Fibroblast of peridontal ligament (primary cell): ENCODE results near the gene TXK.
"Not testable (repeated sequence)": the region's sequence is repeated elsewhere in the genome, so short reads cannot be mapped to it uniquely, and the experiment has no call there.

Experiments
- DNase-seq: peaks from one replicate; pipeline ENCODE4 v3.0.0-alpha.2; 2010; ENCODE audit errors: extremely low read depth

Gene TXK

GRCh38 chr4:48134081-48134480 lies at the start of gene TXK:
TSS of gene TXK (minus strand) at chr4:48134250. CDS start at chr4:48134170, 80 bp downstream.
- no peak for DNase-seq

- no peak for DNase-seq
Observed at GRCh38 chr4:48180234-48180633, 46.2 kb upstream of the TXK start.

GRCh38 chr4:48178931-48179330 lies 44.9 kb upstream of the TXK start:
- no peak for DNase-seq

- no peak for DNase-seq
Observed at GRCh38 chr4:48175806-48176205, 41.8 kb upstream of the TXK start.

- no peak for DNase-seq
Observed at GRCh38 chr4:48175328-48175727, 41.3 kb upstream of the TXK start.

GRCh38 chr4:48173056-48173991 lies 39.3 kb upstream of the TXK start:
- DNase-seq, result peak; percentile 80

- DNase-seq, result no peak
Observed at GRCh38 chr4:48172651-48173050, 38.6 kb upstream of the TXK start.

- DNase-seq, result no peak
Observed at GRCh38 chr4:48169636-48170035, 35.6 kb upstream of the TXK start.

GRCh38 chr4:48167538-48168263 lies 33.7 kb upstream of the TXK start:
- no peak for DNase-seq

- DNase-seq, result not testable (repeated sequence)
Observed at GRCh38 chr4:48164561-48164960, 30.5 kb upstream of the TXK start.

- DNase-seq, result no peak
Observed at GRCh38 chr4:48163746-48164145, 29.7 kb upstream of the TXK start.

GRCh38 chr4:48162162-48162561 lies 28.1 kb upstream of the TXK start:
- DNase-seq, result peak; percentile 60

GRCh38 chr4:48157271-48157670 lies 23.2 kb upstream of the TXK start:
- no peak for DNase-seq

GRCh38 chr4:48156423-48156822 lies 22.4 kb upstream of the TXK start:
- DNase-seq, result no peak

GRCh38 chr4:48153791-48154550 lies 19.9 kb upstream of the TXK start:
- no peak for DNase-seq

GRCh38 chr4:48152259-48152658 lies 18.2 kb upstream of the TXK start:
- DNase-seq, result no peak

- DNase-seq, result no peak
Observed at GRCh38 chr4:48149827-48150370, 15.8 kb upstream of the TXK start.

- no peak for DNase-seq
Observed at GRCh38 chr4:48147621-48148020, 13.6 kb upstream of the TXK start.

- peak; percentile 79 for DNase-seq
Observed at GRCh38 chr4:48141048-48141447, 7.0 kb upstream of the TXK start.

GRCh38 chr4:48139691-48140090 lies 5.6 kb upstream of the TXK start:
- peak; percentile 64 for DNase-seq

GRCh38 chr4:48138936-48139335 lies 4.9 kb upstream of the TXK start:
- DNase-seq, result no peak

- DNase-seq, result no peak
Observed at GRCh38 chr4:48138511-48138910, 4.5 kb upstream of the TXK start.
